ENCODE measurements around the gene GNAZ.

The GNAZ gene

GRCh38 chr22:23077627-23078461 lies 7.5 kb downstream of the GNAZ start:
- no peaks in the 10 kb centered on the region for H3K36me3 ChIP-seq
- DNase-seq: no peak
- no peaks in the 10 kb centered on the region for H3K4me1 ChIP-seq
- H3K27ac ChIP-seq: no peak overlapping the region
- TF ChIP-seq CTCF (IDR thresholded peaks at IDR 0.05): no peak
- no peak overlapping the region for H3K4me3 ChIP-seq
- intact Hi-C loops (cut with DNase I; ENCODE audit: low total_unique reads): no loop called here
- H3K9me3 ChIP-seq: no peaks in the 10 kb centered on the region
- H3K27me3 ChIP-seq: no peaks in the 10 kb centered on the region

GRCh38 chr22:23078462-23078787 lies 8.1 kb downstream of the GNAZ start:
- no peak overlapping the region for H3K27ac ChIP-seq

GRCh38 chr22:23079240-23079768 lies 9.0 kb downstream of the GNAZ start:
- TF ChIP-seq CTCF (IDR thresholded peaks at IDR 0.05): no peak
- Histone ChIP-seq H3K27me3 (no peaks in the 10 kb centered on the region), H3K27ac (no peak overlapping the region), H3K36me3 (no peaks in the 10 kb centered on the region), H3K4me1 (no peaks in the 10 kb centered on the region), H3K9me3 (no peaks in the 10 kb centered on the region), H3K4me3 (no peak overlapping the region)
- DNase-seq: no peak
- intact Hi-C loops (cut with DNase I; ENCODE audit: low total_unique reads): no loop called here

More at GRCh38 chr22:23078462-23078787, 8.1 kb downstream of the GNAZ start:
- no peak for DNase-seq
- Histone ChIP-seq H3K27me3 (no peaks in the 10 kb centered on the region), H3K4me3 (no peak overlapping the region), H3K9me3 (no peaks in the 10 kb centered on the region), H3K36me3 (no peaks in the 10 kb centered on the region), H3K4me1 (no peaks in the 10 kb centered on the region)
- no peak for TF ChIP-seq CTCF (IDR thresholded peaks at IDR 0.05)
- intact Hi-C loops (cut with DNase I; ENCODE audit: low total_unique reads): no loop called here

- Histone ChIP-seq H3K4me3 (no peak overlapping the region), H3K9me3 (no peaks in the 10 kb centered on the region), H3K27ac (no peak overlapping the region), H3K27me3 (no peaks in the 10 kb centered on the region), H3K4me1 (no peaks in the 10 kb centered on the region), H3K36me3 (no peaks in the 10 kb centered on the region)
- intact Hi-C loops (cut with DNase I; ENCODE audit: low total_unique reads): no loop called here
- no peak for DNase-seq
- TF ChIP-seq CTCF (IDR thresholded peaks at IDR 0.05): no peak
These were observed 9.6 kb downstream of the GNAZ start for GRCh38 chr22:23079814-23080521.

- no peak for DNase-seq
- H3K4me3 ChIP-seq: no peak overlapping the region
- H3K4me1 ChIP-seq: no peaks in the 10 kb centered on the region
- intact Hi-C loops (cut with DNase I; ENCODE audit: low total_unique reads): no loop called here
- no peaks in the 10 kb centered on the region for H3K36me3 ChIP-seq
- H3K27me3 ChIP-seq: no peaks in the 10 kb centered on the region
- TF ChIP-seq CTCF (IDR thresholded peaks at IDR 0.05): no peak
- H3K27ac ChIP-seq: no peak overlapping the region
- H3K9me3 ChIP-seq: no peaks in the 10 kb centered on the region
These were observed 10.4 kb downstream of the GNAZ start for GRCh38 chr22:23080613-23081290.

Measured in tibial artery (tissue), 4 donors.